GM19099 (cell line): ENCODE results near the gene SLC43A2.

Experiments used
- POLR2A ChIP-seq: IDR thresholded peaks from 3 replicates; pipeline ENCODE4 v1.6.1; 2011; ENCODE audit warnings: low read depth; ENCODE audit not compliant: insufficient read length; ENCODE audit errors: extremely low read depth

SLC43A2 gene

DNA sequence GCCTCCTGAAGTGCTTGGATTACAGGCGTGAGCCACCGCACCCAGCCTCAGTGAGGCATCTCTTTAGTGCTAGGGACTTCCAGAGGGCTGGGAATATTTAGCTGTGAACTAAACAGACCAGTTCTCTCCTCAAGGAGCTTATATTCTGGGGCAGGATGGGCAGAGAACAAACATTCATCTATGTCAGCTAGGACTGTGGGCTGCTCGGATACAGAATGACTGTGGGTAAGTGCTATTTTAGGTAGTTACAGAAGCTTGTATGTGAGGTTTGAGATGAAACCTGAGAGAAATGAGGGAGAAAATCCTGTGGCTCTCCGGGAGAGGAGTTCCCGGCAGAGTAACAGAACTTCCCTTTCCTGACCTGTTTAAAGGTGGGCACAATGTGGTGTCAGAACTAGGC is 106.0 kb downstream of the SLC43A2 start:
- TF ChIP-seq POLR2A: no peak

DNA sequence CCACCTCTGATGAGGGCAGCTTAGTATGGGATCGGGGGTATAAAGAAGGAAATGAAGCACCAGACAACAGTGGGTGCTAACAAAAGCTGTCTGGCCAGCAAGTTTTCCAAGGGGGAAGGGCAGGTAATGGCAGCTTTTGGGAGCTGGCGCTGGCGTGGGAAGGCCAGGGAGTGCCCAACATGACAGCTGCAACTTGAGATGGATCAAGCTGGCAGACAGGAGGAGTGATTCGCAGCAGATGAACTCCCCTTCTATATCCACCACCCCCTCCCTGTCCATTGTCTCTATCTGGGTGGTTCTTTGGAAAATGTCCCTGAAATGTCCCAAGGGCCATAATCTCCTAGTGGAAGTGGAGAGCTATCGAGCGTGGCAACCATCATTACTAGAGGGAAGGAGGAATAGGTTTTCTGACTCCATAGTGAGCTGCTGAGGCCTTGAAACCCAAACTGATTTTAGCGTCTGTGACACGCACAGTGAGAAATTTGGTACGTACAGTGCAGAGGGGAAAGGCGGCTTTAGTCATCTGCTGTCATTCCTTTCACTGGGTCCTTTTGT is 107.5 kb downstream of the SLC43A2 start:
- no peak for TF ChIP-seq POLR2A

DNA sequence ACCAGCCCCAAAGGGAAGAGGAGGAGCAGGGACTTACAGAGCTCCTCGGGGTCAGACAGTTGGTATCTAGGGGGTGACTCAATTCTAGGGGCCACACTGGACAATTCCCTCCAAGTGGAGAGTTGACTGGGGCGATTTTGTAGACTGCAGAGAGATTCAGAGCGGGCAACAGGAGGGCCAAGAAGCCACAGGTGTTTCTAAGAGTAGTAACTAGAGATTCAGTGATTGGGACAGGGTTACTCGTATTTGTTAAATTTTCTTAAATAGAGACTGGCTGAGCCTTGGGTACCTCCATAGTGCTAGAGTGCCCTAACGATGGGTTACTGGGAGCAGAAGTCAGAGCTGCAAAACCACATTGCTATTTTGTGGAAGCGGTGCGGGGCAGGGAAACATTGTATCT is 109.0 kb downstream of the SLC43A2 start:
- TF ChIP-seq POLR2A: no peak
